Psoas muscle (tissue), 8 donors: Measurements from ENCODE around the gene TMCO4. TPM values are rescaled to one million over a fixed set of nuclear protein-coding genes. Genes with fewer than 3 reads are reported as not detected.

ENCODE experiments used
- ATAC-seq, 4 donors: fragments of 200-7000 bp; cut with Tn5 transposase; one replicate each; pipeline ENCODE4 v1.9.1; 2020; ENCODE audit warnings: moderate library complexity in 3 of 4, mild to moderate bottlenecking in 2 of 4
- DNase-seq, 2 donors: peaks; one replicate each; pipeline ENCODE4 v3.0.0-alpha.2; 2020
- H3K27ac ChIP-seq: fragments of 200-600 bp; one replicate; pipeline ENCODE4 v1.8.0; 2022
- H3K27me3 ChIP-seq, 3 donors: fragments of 200-600 bp in 1 of 3; one replicate each; pipeline versions ENCODE4 v1.6.1 to v1.8.0; 2013 to 2022; ENCODE audit warnings: low read length in 2 of 3, mild to moderate bottlenecking in 2 of 3, moderate library complexity in 1 of 3; ENCODE audit not compliant: insufficient read depth in 3 of 3
- H3K36me3 ChIP-seq, 2 donors: fragments of 200-600 bp in 1 of 2; one replicate each; pipeline versions ENCODE4 v1.6.1 to v1.8.0; 2013 to 2022; ENCODE audit warnings: low read depth in 1 of 2, mild to moderate bottlenecking in 1 of 2, moderate library complexity in 1 of 2; ENCODE audit not compliant: insufficient read depth in 1 of 2
- H3K4me1 ChIP-seq: fragments of 200-600 bp; one replicate; pipeline ENCODE4 v1.8.0; 2022
- H3K4me3 ChIP-seq: fragments of 200-600 bp; one replicate; pipeline ENCODE4 v1.8.0; 2022; ENCODE audit warnings: mild to moderate bottlenecking
- H3K9me3 ChIP-seq: fragments of 200-600 bp; one replicate; pipeline ENCODE4 v1.8.0; 2022
- CTCF ChIP-seq: fragments of 200-600 bp; IDR thresholded peaks from one replicate; pipeline ENCODE4 v1.8.0; 2022; ENCODE audit warnings: antibody characterized with exemption
- WGBS, 3 donors: extraction: QIAGEN DNeasy Blood & Tissue Kit; methylation state at CpG; one replicate each; pipeline versions ENCODE4 v1.1.6 to v1.1.7; 2013; 5-methylcytosine and 5-hydroxymethylcytosine counted together
- intact Hi-C, 2 donors: fragments of 100-400 bp; cut with DNase I; formaldehyde crosslinking; loops; one replicate each; pipeline versions ENCODE4 v1.11.0 to v1.14.2; 2022
- polyA plus RNA-seq, 3 donors: library from polyadenylated mRNA; stranded (reverse); fragments of 200-250 nt; gene quantifications; one replicate each; pipeline ENCODE4 v1.2.3, GENCODE V29; 2013
- total RNA-seq, 4 donors: library from RNA; stranded (reverse); fragmentation: NEBNext Ultra II Directional in 2 of 4; extraction: Animal tissue kit (Norgen Biotek cat#: 25700) in 2 of 4; gene quantifications; one replicate each; pipeline versions ENCODE4 v1.2.1 to v1.2.4, GENCODE V29; 2021 to 2023
- donor health status: healthy with polysubstance abuse.
- donor health status: DM: no; HTN: no; CAD: no; lungs with moderate emphysema.
- donor health status: Bipolar disorder and iron deficiency.
- donor health status: healthy.
- donor health status: DM: yes; HTN: yes; CAD: no.
- donor health status: DM: no; HTN: no; CAD: no.
- donor health status: DM: no; HTN: no; CAD: no.
- donor health status: DM: yes; HTN: yes; CAD: no.

Gene TMCO4
- total and polyA plus RNA-seq, 7 donors = 2.3 to 4.8 (median 3.2) TPM

- 77 to 80% (median 79%) methylated on average over 2 of the region's 2 CpGs for WGBS, 3 donors
- intact Hi-C loops = no loop called here
- no peak for ATAC-seq
- Histone ChIP-seq H3K36me3 (peaks cover 4 to 5% of the 10 kb centered on the region in 2 donors), H3K9me3 (no peaks in the 10 kb centered on the region), H3K4me3 (no peak overlapping the region), H3K27ac (no peak overlapping the region), H3K27me3 (no peaks in the 10 kb centered on the region), H3K4me1 (no peaks in the 10 kb centered on the region)
- DNase-seq = no peak
- no peak for TF ChIP-seq CTCF
Observed at GRCh38 chr1:19633106-19633505, 166.6 kb downstream of the TMCO4 start.

Other genes with a start within 250 kb of the TMCO4 start
- gene NBL1, start 155.6 kb downstream of the TMCO4 start, total RNA-seq = 10 to 100 TPM; 11.8 to 22.8 (median 16.0) TPM
- 10 to 100 TPM; 12.4 to 15.1 (median 13.0) TPM for gene NBL1, start 155.6 kb downstream of the TMCO4 start, polyA plus RNA-seq
- not detected for gene HTR6, start 135.0 kb downstream of the TMCO4 start, total RNA-seq
- not detected for gene HTR6, start 135.0 kb downstream of the TMCO4 start, polyA plus RNA-seq
- not detected for gene RNF186, start 15.4 kb upstream of the TMCO4 start, total RNA-seq
- under 1 TPM in 1 of 3 donors, not detected in 2; 0.08 TPM for gene RNF186, start 15.4 kb upstream of the TMCO4 start, polyA plus RNA-seq
- gene OTUD3, start 82.5 kb upstream of the TMCO4 start, total RNA-seq = 1 to 10 TPM; 5.0 to 6.7 (median 6.0) TPM
- gene OTUD3, start 82.5 kb upstream of the TMCO4 start, polyA plus RNA-seq = 1 to 10 TPM; 2.3 to 7.6 (median 6.1) TPM
- not detected for gene PLA2G2E, start 123.7 kb upstream of the TMCO4 start, total RNA-seq
- not detected for gene PLA2G2E, start 123.7 kb upstream of the TMCO4 start, polyA plus RNA-seq
- gene PLA2G2A, start 179.7 kb upstream of the TMCO4 start, total RNA-seq = 10 to 100 TPM in 3 of 4 donors, 1 to 10 TPM in 1; 9.6 to 77.2 (median 22.7) TPM
- 100 to 1,000 TPM; 139 to 152 (median 139) TPM for gene PLA2G2A, start 179.7 kb upstream of the TMCO4 start, polyA plus RNA-seq